Stimulated activated memory B cell treated with anti-CD40 and anti-IgM and Interleukin-4, amounts not matched to agents 10 μg/mL and 1 μg/mL and 100 μg/mL, for 72 hours (primary cell): ENCODE data around the gene SLC5A10.

Source experiments
- ATAC-seq: fragments of 150-1000 bp; cut with Tn5 transposase; 2 replicates; pipeline ENCODE4 v1.10.0; 2021
- H3K27ac Mint-ChIP-seq: one replicate; pipeline ENCODE4 v1.8.0; 2022; ENCODE audit warnings: mild to moderate bottlenecking, mixed read lengths
- H3K27me3 Mint-ChIP-seq: one replicate; pipeline ENCODE4 v1.8.0; 2022; ENCODE audit warnings: mixed read lengths
- H3K36me3 Mint-ChIP-seq: one replicate; pipeline ENCODE4 v1.8.0; 2022; ENCODE audit warnings: mixed read lengths
- H3K4me1 Mint-ChIP-seq: one replicate; pipeline ENCODE4 v1.8.0; 2022; ENCODE audit warnings: mixed read lengths
- H3K4me3 Mint-ChIP-seq: one replicate; pipeline ENCODE4 v1.8.0; 2022; ENCODE audit warnings: mild to moderate bottlenecking, moderate library complexity, mixed read lengths
- H3K9me3 Mint-ChIP-seq: one replicate; pipeline ENCODE4 v1.8.0; 2022; ENCODE audit warnings: mixed read lengths

SLC5A10 gene

DNA sequence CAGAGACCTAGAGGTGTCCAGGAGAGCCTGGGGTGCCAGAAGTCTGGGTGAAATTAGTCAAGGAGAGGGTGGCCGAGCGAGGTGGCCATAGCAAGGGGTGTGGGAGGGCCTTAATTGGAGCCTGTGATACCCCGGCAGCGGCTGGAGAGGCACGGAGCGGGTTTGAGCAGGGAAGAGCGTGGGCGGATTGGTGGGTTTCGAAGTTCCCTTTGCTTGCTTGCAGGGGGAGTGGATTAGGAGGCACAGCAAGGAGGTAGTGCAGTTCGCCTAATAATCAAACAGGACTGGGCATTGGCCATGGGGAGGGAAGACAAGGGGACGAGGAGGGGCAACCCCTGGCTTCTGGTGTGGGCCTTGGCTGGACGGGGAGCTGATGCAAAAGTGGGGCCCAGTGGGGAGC lies 58.0 kb downstream of the SLC5A10 start:
- no peak overlapping the region for H3K27ac Mint-ChIP-seq

DNA sequence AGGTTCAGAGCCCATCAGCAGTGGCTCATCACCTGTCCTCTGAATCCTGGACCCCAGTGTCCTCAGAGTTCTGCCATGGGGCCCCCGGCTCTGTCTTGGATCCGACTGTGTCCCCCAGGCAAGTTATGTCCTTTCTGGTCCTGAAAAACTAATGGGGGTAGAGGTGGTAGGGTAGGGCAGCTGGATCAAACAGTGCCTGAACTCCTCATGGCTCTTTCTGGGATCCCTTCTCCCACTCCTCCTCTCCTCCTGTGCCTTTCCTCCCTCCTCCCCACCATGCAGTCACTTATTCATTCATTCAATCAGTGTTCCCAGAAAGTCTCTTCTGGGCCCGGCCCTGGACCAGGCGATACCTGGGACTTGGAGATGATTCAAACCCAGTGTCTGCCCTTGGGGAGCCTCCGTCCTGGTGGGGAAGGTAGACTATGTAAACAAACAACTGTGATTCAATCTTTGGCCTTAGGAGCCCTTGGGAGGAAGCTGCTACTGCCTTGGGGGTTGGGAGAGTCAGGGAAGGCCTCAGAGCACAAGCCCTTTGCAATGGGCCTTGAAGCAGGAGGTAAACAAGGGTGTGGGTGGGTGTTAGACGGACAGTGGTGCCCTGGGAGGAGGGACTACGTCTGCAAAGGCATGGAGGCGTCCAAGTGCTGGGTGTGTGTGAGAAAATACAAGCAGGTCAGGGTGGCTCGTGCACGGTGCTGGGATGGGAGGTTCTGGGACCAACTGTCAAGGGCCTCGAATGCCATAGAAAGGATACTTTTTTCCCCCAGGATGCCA lies 59.0 kb downstream of the SLC5A10 start:
- H3K27ac Mint-ChIP-seq = peak overlapping the region; percentile 20
- no peak for ATAC-seq
- peaks cover 12% of the 10 kb centered on the region for H3K4me1 Mint-ChIP-seq
- H3K27me3 Mint-ChIP-seq = no peaks in the 10 kb centered on the region
- no peak overlapping the region for H3K4me3 Mint-ChIP-seq
- H3K36me3 Mint-ChIP-seq = no peaks in the 10 kb centered on the region
- no peaks in the 10 kb centered on the region for H3K9me3 Mint-ChIP-seq

More for the DNA sequence above, 58.0 kb downstream of the SLC5A10 start:
- Mint-ChIP-seq H3K36me3 (no peaks in the 10 kb centered on the region), H3K9me3 (no peaks in the 10 kb centered on the region), H3K4me1 (peaks cover 13% of the 10 kb centered on the region), H3K4me3 (no peak overlapping the region), H3K27me3 (no peaks in the 10 kb centered on the region)
- ATAC-seq = no peak

GRCh38 chr17:19011581-19011980 lies 59.6 kb downstream of the SLC5A10 start:
- Mint-ChIP-seq H3K27ac (peak overlapping the region; percentile 20), H3K4me1 (peaks cover 8% of the 10 kb centered on the region), H3K9me3 (no peaks in the 10 kb centered on the region), H3K4me3 (no peak overlapping the region), H3K27me3 (no peaks in the 10 kb centered on the region), H3K36me3 (no peaks in the 10 kb centered on the region)
- ATAC-seq = peak; percentile 28

- no peaks in the 10 kb centered on the region for H3K27me3 Mint-ChIP-seq
- H3K27ac Mint-ChIP-seq = peak overlapping the region; percentile 39
- H3K4me1 Mint-ChIP-seq = peaks cover 16% of the 10 kb centered on the region
- H3K9me3 Mint-ChIP-seq = no peaks in the 10 kb centered on the region
- no peaks in the 10 kb centered on the region for H3K36me3 Mint-ChIP-seq
- no peak for ATAC-seq
- no peak overlapping the region for H3K4me3 Mint-ChIP-seq
These were observed 60.5 kb downstream of the SLC5A10 start for GRCh38 chr17:19012171-19013080.

DNA sequence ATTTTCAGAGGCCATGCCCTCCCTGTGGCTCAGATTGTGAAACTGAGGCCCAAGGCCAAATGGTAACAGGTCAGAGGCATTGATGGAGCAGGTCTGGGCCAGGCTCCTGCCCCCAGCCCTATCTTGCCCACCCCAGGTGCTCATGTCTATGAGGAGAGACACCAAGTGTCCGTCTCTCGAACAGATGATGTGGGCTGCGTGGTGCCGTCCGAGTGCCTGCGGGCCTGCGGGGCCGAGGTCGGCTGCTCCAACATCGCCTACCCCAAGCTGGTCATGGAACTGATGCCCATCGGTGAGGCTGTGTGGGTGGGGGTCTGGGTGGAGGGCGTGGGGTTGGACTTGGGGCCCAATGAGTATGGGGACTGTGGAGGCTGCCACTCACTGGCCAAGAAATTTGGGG lies 61.3 kb downstream of the SLC5A10 start:
- ATAC-seq = no peak

DNA sequence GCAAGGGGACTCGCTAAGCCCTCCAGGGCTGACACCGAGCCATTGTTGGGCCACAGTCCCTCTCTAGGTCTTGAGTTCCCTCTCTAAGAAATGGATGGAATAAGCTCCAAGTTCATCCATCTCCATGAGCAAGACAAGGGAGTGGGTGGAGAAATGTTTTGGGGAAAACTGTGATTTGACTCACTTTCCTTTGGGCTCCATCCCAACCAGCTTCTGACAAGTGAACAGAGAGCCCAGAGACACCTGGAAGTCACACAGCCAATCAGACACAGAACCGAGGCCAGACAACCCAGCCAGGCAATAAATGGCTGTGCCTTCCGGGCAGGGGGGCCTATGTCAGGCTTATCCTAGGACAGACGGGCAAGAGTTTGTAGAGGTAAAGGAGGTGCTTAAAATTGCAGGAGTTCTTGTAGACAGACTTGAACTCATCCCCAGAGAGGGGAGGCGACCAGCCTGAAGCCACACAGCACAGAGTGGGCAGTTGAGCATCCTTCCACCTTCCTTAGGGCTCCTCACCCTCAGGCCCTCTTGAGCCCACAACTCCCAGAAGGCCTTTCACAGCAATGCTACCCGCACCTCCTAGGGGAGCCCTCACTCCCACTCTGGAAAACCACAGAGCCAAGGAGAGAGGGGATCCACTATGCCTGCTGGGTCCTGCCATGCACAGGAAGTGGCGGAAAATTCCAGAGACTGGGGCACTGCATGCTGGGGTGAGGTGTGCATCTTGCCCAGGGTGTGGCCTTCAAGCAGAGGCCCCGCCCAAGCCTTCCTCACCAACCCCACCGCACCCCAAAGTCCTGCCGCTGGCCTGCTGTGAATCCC lies 62.1 kb downstream of the SLC5A10 start:
- Mint-ChIP-seq H3K9me3 (no peaks in the 10 kb centered on the region), H3K36me3 (no peaks in the 10 kb centered on the region), H3K27ac (no peak overlapping the region), H3K4me1 (peaks cover 32% of the 10 kb centered on the region), H3K4me3 (no peak overlapping the region), H3K27me3 (no peaks in the 10 kb centered on the region)
- ATAC-seq = no peak

More for the DNA sequence above, 61.3 kb downstream of the SLC5A10 start:
- no peaks in the 10 kb centered on the region for H3K36me3 Mint-ChIP-seq
- no peaks in the 10 kb centered on the region for H3K27me3 Mint-ChIP-seq
- H3K27ac Mint-ChIP-seq = no peak overlapping the region
- H3K4me3 Mint-ChIP-seq = no peak overlapping the region
- H3K9me3 Mint-ChIP-seq = no peaks in the 10 kb centered on the region
- peaks cover 24% of the 10 kb centered on the region for H3K4me1 Mint-ChIP-seq

DNA sequence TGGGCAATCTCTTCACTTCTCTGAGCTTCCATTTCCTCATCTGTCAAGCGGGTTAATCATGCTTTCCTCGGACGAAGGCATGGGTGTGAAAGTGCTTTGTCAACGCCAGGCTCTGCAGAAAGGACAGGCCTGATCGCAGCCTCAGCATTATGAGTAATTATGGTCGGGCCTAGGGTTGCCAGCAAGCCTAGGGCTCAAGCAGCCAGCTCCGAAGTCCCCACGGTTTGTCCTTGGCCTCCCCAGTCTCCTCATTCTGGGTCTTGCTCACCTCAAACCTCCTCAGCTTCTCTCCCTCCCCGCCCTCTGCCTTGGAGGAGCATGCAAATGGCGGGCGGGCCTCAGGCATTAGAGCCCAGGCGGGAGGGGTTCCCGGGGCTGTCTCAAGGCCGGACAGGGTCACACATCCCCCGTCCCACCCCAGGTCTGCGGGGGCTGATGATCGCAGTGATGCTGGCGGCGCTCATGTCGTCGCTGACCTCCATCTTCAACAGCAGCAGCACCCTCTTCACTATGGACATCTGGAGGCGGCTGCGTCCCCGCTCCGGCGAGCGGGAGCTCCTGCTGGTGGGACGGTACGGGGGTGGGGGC lies 62.8 kb downstream of the SLC5A10 start:
- Mint-ChIP-seq H3K27ac (no peak overlapping the region), H3K9me3 (no peaks in the 10 kb centered on the region), H3K4me3 (no peak overlapping the region), H3K36me3 (no peaks in the 10 kb centered on the region), H3K27me3 (no peaks in the 10 kb centered on the region), H3K4me1 (peaks cover 39% of the 10 kb centered on the region)
- no peak for ATAC-seq

- Mint-ChIP-seq H3K27ac (peak overlapping the region; percentile 36), H3K4me1 (peaks cover 46% of the 10 kb centered on the region), H3K36me3 (peaks cover 7% of the 10 kb centered on the region), H3K4me3 (no peak overlapping the region), H3K27me3 (no peaks in the 10 kb centered on the region), H3K9me3 (no peaks in the 10 kb centered on the region)
- ATAC-seq = no peak
These were observed 63.5 kb downstream of the SLC5A10 start for GRCh38 chr17:19015428-19015827.

DNA sequence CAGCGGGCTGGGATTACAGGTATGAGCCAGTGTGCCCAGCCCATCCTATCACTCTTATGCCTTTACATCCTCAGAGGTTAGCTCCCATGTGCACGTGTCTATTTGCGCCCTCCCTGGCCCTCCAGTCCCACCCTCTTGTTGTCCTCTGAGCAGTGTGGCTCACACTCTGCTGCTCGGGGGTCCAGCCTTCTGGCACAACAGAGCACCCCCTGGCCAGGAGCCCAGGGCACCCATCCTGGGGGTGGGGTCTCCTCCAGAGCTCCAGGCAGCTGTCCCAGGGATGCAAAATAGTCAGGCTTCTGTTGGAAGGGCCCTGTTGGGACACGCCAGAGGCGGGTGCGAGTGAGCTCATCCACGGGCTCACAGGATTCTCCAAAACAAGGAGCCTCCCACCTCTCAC lies 64.3 kb downstream of the SLC5A10 start:
- no peak for ATAC-seq
- no peaks in the 10 kb centered on the region for H3K27me3 Mint-ChIP-seq
- H3K4me1 Mint-ChIP-seq = peaks cover 50% of the 10 kb centered on the region
- no peaks in the 10 kb centered on the region for H3K9me3 Mint-ChIP-seq
- no peak overlapping the region for H3K27ac Mint-ChIP-seq
- peaks cover 14% of the 10 kb centered on the region for H3K36me3 Mint-ChIP-seq
- no peak overlapping the region for H3K4me3 Mint-ChIP-seq

GRCh38 chr17:19016881-19017280 lies 64.9 kb downstream of the SLC5A10 start:
- Mint-ChIP-seq H3K27ac (no peak overlapping the region), H3K4me1 (peaks cover 50% of the 10 kb centered on the region), H3K4me3 (no peak overlapping the region), H3K9me3 (no peaks in the 10 kb centered on the region), H3K27me3 (no peaks in the 10 kb centered on the region), H3K36me3 (peaks cover 18% of the 10 kb centered on the region)
- no peak for ATAC-seq

DNA sequence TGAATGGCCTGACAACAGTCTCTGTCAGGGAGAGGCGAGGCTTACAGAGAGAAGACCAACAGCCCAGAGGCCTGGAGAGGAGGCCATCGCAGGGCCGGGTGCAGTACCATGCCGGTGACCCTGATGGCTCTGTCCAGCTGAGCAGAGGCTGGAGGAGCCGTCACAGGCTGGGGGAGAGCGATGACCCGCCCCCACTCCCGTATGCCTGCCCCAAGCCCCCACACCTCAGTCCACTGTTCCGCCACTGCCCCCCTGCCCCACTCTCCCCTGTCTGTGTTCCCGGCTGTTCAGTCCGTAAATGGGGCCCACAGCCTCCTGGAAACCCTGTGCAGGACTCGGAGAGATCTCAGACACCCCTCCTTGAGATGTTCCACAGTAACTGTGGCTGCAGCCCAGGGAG lies 65.4 kb downstream of the SLC5A10 start:
- ATAC-seq = no peak
- peaks cover 51% of the 10 kb centered on the region for H3K4me1 Mint-ChIP-seq
- H3K9me3 Mint-ChIP-seq = no peaks in the 10 kb centered on the region
- no peak overlapping the region for H3K4me3 Mint-ChIP-seq
- H3K36me3 Mint-ChIP-seq = peaks cover 19% of the 10 kb centered on the region
- H3K27me3 Mint-ChIP-seq = no peaks in the 10 kb centered on the region
- H3K27ac Mint-ChIP-seq = no peak overlapping the region

DNA sequence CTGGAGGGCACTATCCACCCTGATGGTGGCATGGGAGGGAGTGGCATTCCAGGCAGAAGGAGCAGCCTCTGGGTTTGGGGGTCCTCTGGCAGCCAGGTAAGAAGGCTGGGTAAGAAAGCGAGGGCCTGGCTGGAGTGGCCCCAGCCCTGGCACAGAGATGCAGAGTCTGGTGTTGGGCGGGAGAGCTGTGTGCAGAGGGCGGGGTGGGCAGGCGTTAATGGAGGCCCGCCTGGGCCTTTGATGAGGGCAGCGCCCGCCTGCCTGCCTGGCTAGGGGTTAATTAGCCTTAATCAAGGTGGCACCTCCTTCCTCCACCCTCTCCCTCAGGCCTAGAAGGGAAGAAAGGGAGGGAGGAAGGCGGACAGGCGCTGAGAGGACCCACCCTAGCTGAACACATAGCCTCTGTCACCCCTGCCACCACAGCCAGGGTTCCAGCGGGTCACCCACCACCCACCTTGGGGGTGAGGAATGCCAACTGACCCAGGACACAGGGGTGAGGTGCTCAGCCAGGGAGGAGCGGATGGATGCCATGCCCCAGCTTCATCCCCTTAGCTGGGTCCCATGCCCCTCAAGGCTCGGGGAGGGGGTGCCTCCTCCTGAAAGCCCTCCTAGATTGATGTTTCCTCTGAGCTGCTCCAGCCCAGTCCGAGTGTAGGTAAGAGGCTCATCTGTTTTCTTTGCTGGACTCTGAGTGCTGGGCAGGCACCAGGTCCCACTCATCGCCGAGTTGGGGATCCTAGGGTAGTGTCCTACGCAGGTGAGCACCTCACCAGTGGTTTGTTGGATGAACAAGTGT lies 66.0 kb downstream of the SLC5A10 start:
- Mint-ChIP-seq H3K27ac (no peak overlapping the region), H3K4me3 (no peak overlapping the region), H3K36me3 (peaks cover 23% of the 10 kb centered on the region), H3K4me1 (peaks cover 57% of the 10 kb centered on the region), H3K27me3 (no peaks in the 10 kb centered on the region), H3K9me3 (no peaks in the 10 kb centered on the region)
- ATAC-seq = no peak

GRCh38 chr17:19018600-19018950 lies 66.6 kb downstream of the SLC5A10 start:
- Mint-ChIP-seq H3K36me3 (peaks cover 24% of the 10 kb centered on the region), H3K27me3 (no peaks in the 10 kb centered on the region), H3K9me3 (no peaks in the 10 kb centered on the region), H3K27ac (peak overlapping the region; percentile 61), H3K4me1 (peaks cover 59% of the 10 kb centered on the region), H3K4me3 (no peak overlapping the region)
- ATAC-seq = no peak
